ENCODE measurements around the gene FBXL13.
A peak's percentile ranks its signal among the peaks of the same experiment; 100 is the strongest.
"Not testable (repeated sequence)": the region's sequence is repeated elsewhere in the genome, so short reads cannot be mapped to it uniquely, and the experiment has no call there.

Gene FBXL13

GRCh38 chr7:102978284-102978683 is 96.3 kb downstream of the FBXL13 start:
- DNase-seq, result peak; percentile 33

GRCh38 chr7:102977586-102977985 is 97.0 kb downstream of the FBXL13 start:
- DNase-seq, result not testable (repeated sequence)

- DNase-seq, result no peak
These were observed 98.1 kb downstream of the FBXL13 start for GRCh38 chr7:102976493-102976892.

- DNase-seq, result no peak
These were observed 98.7 kb downstream of the FBXL13 start for GRCh38 chr7:102975854-102976253.

- DNase-seq, result no peak
These were observed 100.0 kb downstream of the FBXL13 start for GRCh38 chr7:102974366-102975236.

GRCh38 chr7:102973096-102973802 is 101.3 kb downstream of the FBXL13 start:
- peak; percentile 19 for DNase-seq

GRCh38 chr7:102967798-102968197 is 106.8 kb downstream of the FBXL13 start:
- no peak for DNase-seq

- no peak for DNase-seq
These were observed 108.1 kb downstream of the FBXL13 start for GRCh38 chr7:102966465-102966864.

- DNase-seq, result not testable (repeated sequence)
These were observed 112.6 kb downstream of the FBXL13 start for GRCh38 chr7:102961993-102962392.

GRCh38 chr7:102958004-102958403 is 116.6 kb downstream of the FBXL13 start:
- not testable (repeated sequence) for DNase-seq

GRCh38 chr7:102954359-102954758 is 120.2 kb downstream of the FBXL13 start:
- DNase-seq, result not testable (repeated sequence)

- DNase-seq, result peak; percentile 69
These were observed 121.2 kb downstream of the FBXL13 start for GRCh38 chr7:102953406-102953805.

- DNase-seq, result no peak
These were observed 122.8 kb downstream of the FBXL13 start for GRCh38 chr7:102951839-102952238.

GRCh38 chr7:102944241-102944640 is 130.4 kb downstream of the FBXL13 start:
- no peak for DNase-seq

- DNase-seq, result no peak
These were observed 131.0 kb downstream of the FBXL13 start for GRCh38 chr7:102943423-102944169.

- no peak for DNase-seq
These were observed 131.7 kb downstream of the FBXL13 start for GRCh38 chr7:102942868-102943267.

- no peak for DNase-seq
These were observed 132.3 kb downstream of the FBXL13 start for GRCh38 chr7:102942181-102942866.

- DNase-seq, result no peak
These were observed 135.9 kb downstream of the FBXL13 start for GRCh38 chr7:102938679-102939078.

- DNase-seq, result peak; percentile 47
These were observed 139.0 kb downstream of the FBXL13 start for GRCh38 chr7:102935450-102936115.

GRCh38 chr7:102934701-102935100 is 139.9 kb downstream of the FBXL13 start:
- DNase-seq, result no peak

GRCh38 chr7:102934239-102934638 is 140.4 kb downstream of the FBXL13 start:
- DNase-seq, result no peak

- no peak for DNase-seq
These were observed 140.8 kb downstream of the FBXL13 start for GRCh38 chr7:102933763-102934162.
